GM20431 (cell line): Measurements from ENCODE around the gene NCBP2L.

Source experiments
- in situ Hi-C: fragments of 300-500 bp; cut with MseI, MboI; formaldehyde crosslinking; loops from one replicate; pipeline ENCODE4 v1.15.0; 2020; ENCODE audit warnings: low sequenced_read_pairs; ENCODE audit not compliant: unreplicated experiment

The NCBP2L gene

DNA sequence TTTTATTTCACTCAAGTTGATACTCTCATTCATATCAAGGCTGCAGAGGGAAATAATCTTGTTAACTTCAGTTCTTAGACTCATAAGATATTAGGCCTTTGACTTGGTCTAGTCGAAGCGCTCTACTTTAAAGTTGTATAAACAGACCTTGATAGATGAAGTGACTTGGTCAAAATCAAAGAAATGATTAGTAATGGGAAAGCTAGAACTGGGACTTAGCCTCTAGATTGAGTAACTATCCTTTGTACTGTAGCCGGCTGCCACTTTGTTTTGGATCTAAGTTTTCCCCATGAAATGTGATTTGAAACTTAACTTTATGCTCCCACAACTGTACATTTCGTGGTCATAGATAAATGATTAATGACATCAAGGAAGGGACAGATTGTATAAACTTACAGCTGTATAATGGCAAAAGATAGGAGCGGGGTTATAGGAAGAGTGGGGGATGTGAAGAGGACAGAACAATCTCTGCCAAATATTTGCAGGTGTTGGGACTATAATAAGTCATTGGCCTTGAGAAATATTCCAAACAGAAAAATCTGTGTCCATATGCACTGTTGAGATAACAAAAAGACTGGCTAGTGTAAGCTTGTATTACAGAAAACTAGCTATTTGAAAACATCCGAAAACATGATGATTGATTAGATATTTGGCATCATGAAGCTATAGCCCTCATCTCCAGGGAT is 65.3 kb downstream of the NCBP2L start:
- in situ Hi-C loops: no loop called here
